BJ (cell line): ENCODE data around the gene PCARE. TPM values are rescaled to one million over a fixed set of nuclear protein-coding genes. Genes with fewer than 3 reads are reported as not detected.

Experiments
- CTCF ChIA-PET: fragments of 350-600 bp; formaldehyde crosslinking; extraction: SDS; loops from one replicate; lab custom pipeline; 2021; ENCODE audit warnings: antibody characterized with exemption, inconsistent platforms; lab: Yijun Ruan, JAX
- POLR2A ChIA-PET: fragments of 300-600 bp; sonication (Branson Sonifier 250); formaldehyde crosslinking; extraction: SDS; loops from one replicate; lab custom pipeline; 2021; ENCODE audit warnings: antibody characterized with exemption; lab: Charles Lee
- DNase-seq: peaks from one replicate; pipeline ENCODE4 v3.0.0-alpha.2; 2011; ENCODE audit warnings: low read depth
- H3K27me3 ChIP-seq: 2 replicates; pipeline ENCODE4 v1.6.0; 2011; ENCODE audit warnings: low read length; ENCODE audit not compliant: control insufficient read depth, insufficient read depth
- H3K36me3 ChIP-seq: 2 replicates; pipeline ENCODE4 v1.5.1; 2011; ENCODE audit warnings: low read length; ENCODE audit not compliant: control insufficient read depth, insufficient read depth
- H3K4me3 ChIP-seq: 2 replicates; pipeline ENCODE4 v1.5.1; 2011; ENCODE audit warnings: low read depth, mild to moderate bottlenecking, control low read depth, low read length
- polyA plus RNA-seq: library from polyadenylated mRNA; depleted of rRNA; stranded (reverse); fragments of >200 nt; gene quantifications from 2 replicates; pipeline ENCODE4 v1.2.3, GENCODE V29; 2011
- TF ChIP-seq, protein P1 (sequence below): IDR thresholded peaks from 2 replicates; pipeline ENCODE4 v1.5.1; 2011; ENCODE audit warnings: low read depth, mild to moderate bottlenecking, control low read depth, inconsistent platforms, low read length, moderate library complexity; ENCODE audit not compliant: insufficient read depth

PCARE gene
- polyA plus RNA-seq, 1 experiment: not detected

DNA sequence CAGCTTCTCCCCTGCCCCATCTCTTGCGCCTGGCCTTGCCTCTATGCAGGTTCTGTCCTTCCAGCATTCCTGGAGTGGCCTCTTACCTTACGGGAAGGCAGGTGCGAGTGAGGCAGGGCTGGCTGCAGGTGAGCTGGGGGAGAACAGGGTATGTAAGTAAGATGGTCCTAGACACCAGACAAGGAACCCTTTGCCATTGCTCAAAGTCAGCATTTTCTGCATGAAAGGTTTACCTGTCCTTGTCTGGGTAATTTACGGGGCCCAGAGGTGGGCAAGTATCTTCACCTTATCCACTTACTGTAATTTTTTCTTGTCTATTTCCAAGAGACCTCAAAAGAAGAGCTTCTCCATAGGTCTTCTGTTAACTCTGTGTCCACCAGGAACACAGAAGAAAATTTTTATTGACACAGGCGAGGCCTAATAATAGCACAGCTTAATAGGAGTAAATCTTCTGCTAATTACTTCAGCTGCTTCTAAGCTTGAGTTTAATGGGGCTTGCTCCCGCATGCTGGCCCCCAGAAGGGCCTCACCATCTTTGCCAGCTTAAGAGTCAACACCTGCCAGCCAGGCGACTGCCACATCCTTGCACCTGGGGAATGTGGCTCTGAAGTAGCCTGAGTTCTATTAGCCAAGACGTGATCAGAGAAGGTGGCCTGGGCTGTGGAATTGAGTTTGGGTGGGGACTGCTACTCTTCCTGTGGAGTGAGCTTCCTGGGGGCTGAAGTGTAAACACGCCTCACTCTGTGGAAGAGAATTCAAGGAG lies 27.1 kb downstream of the PCARE start:
- ChIA-PET CTCF (interaction anchor here (0.9 to 1.2 kb wide), 2 partner anchors 10 to 14 kb away, joined by 5 read pairs; no protein-coding TSS in a partner anchor), POLR2A (no interaction called here)
- Histone ChIP-seq H3K36me3 (no peaks in the 10 kb centered on the region), H3K27me3 (peaks cover 1% of the 10 kb centered on the region), H3K4me3 (no peak overlapping the region)
- no peak for DNase-seq
- TF ChIP-seq, protein P1, sequence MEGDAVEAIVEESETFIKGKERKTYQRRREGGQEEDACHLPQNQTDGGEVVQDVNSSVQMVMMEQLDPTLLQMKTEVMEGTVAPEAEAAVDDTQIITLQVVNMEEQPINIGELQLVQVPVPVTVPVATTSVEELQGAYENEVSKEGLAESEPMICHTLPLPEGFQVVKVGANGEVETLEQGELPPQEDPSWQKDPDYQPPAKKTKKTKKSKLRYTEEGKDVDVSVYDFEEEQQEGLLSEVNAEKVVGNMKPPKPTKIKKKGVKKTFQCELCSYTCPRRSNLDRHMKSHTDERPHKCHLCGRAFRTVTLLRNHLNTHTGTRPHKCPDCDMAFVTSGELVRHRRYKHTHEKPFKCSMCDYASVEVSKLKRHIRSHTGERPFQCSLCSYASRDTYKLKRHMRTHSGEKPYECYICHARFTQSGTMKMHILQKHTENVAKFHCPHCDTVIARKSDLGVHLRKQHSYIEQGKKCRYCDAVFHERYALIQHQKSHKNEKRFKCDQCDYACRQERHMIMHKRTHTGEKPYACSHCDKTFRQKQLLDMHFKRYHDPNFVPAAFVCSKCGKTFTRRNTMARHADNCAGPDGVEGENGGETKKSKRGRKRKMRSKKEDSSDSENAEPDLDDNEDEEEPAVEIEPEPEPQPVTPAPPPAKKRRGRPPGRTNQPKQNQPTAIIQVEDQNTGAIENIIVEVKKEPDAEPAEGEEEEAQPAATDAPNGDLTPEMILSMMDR: no peak

DNA sequence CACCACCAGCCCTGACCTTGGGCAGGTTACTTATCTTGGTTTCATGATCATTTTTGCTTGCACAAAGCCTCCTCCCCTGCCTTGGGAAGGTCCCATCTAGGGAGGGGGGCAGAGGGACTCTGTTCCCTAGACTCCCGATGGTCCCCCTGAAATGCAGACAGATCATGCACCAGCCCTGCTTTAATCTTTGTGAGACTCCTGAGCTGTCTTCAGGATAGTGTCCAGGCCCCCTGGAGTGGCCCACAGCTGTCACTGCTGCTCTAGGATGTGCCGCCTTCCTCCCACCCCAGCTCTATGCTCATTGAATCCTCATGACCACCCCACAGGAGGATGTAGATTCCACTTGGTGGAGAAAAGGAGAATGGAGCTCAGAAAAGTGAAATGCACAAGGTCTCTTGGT lies 28.0 kb downstream of the PCARE start:
- POLR2A ChIA-PET: no interaction called here
- DNase-seq: no peak
- Histone ChIP-seq H3K36me3 (no peaks in the 10 kb centered on the region), H3K4me3 (no peak overlapping the region), H3K27me3 (peaks cover 1% of the 10 kb centered on the region)
- CTCF ChIA-PET: no interaction called here
- TF ChIP-seq, protein P1: no peak

DNA sequence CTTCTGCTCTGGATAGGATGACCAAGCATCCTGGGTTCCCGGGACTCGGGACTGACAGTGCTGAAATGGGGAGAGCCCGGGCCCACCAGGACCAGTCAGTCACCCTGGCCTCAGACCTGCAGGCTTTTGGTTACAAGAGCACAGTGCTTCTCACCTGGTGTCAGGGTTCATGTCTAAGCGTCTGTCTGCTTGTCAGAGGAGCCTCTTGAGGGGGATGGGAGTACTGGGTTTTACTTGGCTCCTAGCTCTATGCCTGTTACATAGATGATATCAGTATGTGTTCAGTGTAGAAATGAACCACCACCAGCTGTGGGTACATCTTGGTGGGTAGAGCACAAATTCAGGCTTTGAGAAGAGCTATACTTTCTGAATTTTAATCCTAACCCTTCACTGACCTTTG lies 29.9 kb downstream of the PCARE start:
- Histone ChIP-seq H3K36me3 (no peaks in the 10 kb centered on the region), H3K27me3 (peaks cover 1% of the 10 kb centered on the region; the same call in 1 of the 2 replicates), H3K4me3 (no peak overlapping the region)
- ChIA-PET CTCF (no interaction called here), POLR2A (no interaction called here)
- DNase-seq: no peak
- TF ChIP-seq, protein P1: no peak

DNA sequence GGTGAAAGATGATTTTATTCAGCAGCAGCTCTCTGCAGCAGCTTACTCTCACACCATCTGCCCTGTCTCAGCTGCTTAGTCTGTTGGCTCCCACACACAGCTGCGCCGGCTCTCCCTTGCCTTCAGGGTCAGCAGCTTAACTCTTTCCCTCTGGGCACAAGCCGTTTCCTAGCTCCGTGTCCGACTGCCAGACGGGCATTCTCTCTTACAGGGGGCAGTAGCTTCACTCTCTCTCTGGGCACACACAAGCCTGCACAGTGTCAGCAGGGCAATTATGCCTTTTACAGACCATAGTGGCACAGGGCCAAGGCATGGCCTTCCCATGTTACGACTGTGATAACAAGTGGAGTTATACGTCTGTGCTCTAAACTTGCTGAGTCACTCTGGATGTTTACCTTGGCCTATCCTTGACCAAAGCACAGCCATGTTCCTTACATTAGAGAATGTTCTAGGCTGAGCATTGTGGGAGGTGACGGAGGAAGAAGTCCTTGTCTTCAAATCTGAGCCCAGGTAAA lies 31.7 kb downstream of the PCARE start:
- H3K36me3 ChIP-seq: no peaks in the 10 kb centered on the region
- no peak for DNase-seq
- peaks cover 1% of the 10 kb centered on the region; the same call in 1 of the 2 replicates for H3K27me3 ChIP-seq
- ChIA-PET CTCF (interaction anchor here (0.8 to 1.6 kb wide), 4 partner anchors 11 to 20 kb away, joined by 3 to 5 read pairs (median 4); no protein-coding TSS in a partner anchor), POLR2A (no interaction called here)
- H3K4me3 ChIP-seq: no peak overlapping the region
- TF ChIP-seq, protein P1: no peak

- Histone ChIP-seq H3K27me3 (peaks cover 1% of the 10 kb centered on the region; the same call in 1 of the 2 replicates), H3K36me3 (no peaks in the 10 kb centered on the region), H3K4me3 (no peak overlapping the region)
- CTCF ChIA-PET: interaction anchor here (1.2 to 1.6 kb wide), 2 partner anchors 13 to 14 kb away, joined by 3 to 5 read pairs; no protein-coding TSS in a partner anchor
- TF ChIP-seq, protein P1: no peak
- POLR2A ChIA-PET: no interaction called here
- no peak for DNase-seq
These were observed 33.1 kb downstream of the PCARE start for GRCh38 chr2:29041161-29041660.
